ENCODE measurements around the gene GLIPR1L2. TPM values are rescaled to one million over a fixed set of nuclear protein-coding genes. Genes with fewer than 3 reads are reported as not detected.

Gene GLIPR1L2
- total and polyA plus RNA-seq, 10 of the 15 experiments (the other 5 are each of a cell fraction or from before 2014, with no cell fraction given), result 0.04 to 0.39 (median 0.09) TPM; not detected in 3

- TF ChIP-seq FOXK2 (IDR thresholded peaks at IDR 0.05), result no peak
- peak; percentile 49; the same call in 1 of the 2 replicates for TF ChIP-seq POLR2AphosphoS5 (IDR thresholded peaks at IDR 0.05; ENCODE audit: low read length)
- TF ChIP-seq CREM (IDR thresholded peaks at IDR 0.05; ENCODE audit: low read depth), result peak; percentile 75
- peak; percentile 80 for TF ChIP-seq YY1 (IDR thresholded peaks at IDR 0.05; ENCODE audit: low read depth, low read length)
- TF ChIP-seq BHLHE40 (IDR thresholded peaks at IDR 0.05; ENCODE audit: borderline replicate concordance in 1 of 2, low read depth in 2 of 2, low read length in 1 of 2), result peak; percentile 46 to 52; a peak in 2 of 4 replicates
- 0 out of 4 replicates have a peak, but pooled peaks of 1 of the 2 experiments have one; percentile 46 for TF ChIP-seq SRF (IDR thresholded peaks at IDR 0.05; ENCODE audit: low read depth in 2 of 2, low read length in 2 of 2)
- TF ChIP-seq SPI1 (IDR thresholded peaks at IDR 0.05; ENCODE audit: borderline replicate concordance, insufficient read depth, low read depth, low read length), result no peak
- peak; percentile 40 for TF ChIP-seq MEF2B (IDR thresholded peaks at IDR 0.05; ENCODE audit: partially characterized antibody, poor library complexity, severe bottlenecking)
Measured at GRCh38 chr12:75390899-75391538, at the start of gene GLIPR1L2 (continued).

GRCh38 chr12:75341873-75342272 lies 49.0 kb upstream of the GLIPR1L2 start:
- no peaks in the 10 kb centered on the region for H4K20me1 ChIP-seq (ENCODE audit: control insufficient read depth, insufficient read depth)
- 81% methylated on average over 5 of the region's 5 CpGs for WGBS (ENCODE audit: insufficient coverage, insufficient replicate concordance, low lambda C conversion rate, missing lambda C conversion rate)
- no peaks in the 10 kb centered on the region for H3K27me3 ChIP-seq (replicated peaks in 1 of 2; ENCODE audit: control insufficient read depth in 2 of 2, insufficient read depth in 2 of 2, low read length in 1 of 2)
- H3K27ac ChIP-seq (ENCODE audit: control insufficient read depth, insufficient read depth), result no peak overlapping the region
- ChIA-PET POLR2A (no interaction called here), CTCF (interaction anchor here (0.7 to 1.4 kb wide), 2 partner anchors 8 to 65 kb away, joined by 3 to 9 read pairs; partner anchors contain the start of gene GLIPR1L1), RAD21 (ENCODE audit: unreplicated experiment) (no interaction called here), SMC1A (ENCODE audit: uncharacterized antibody, unreplicated experiment) (no interaction called here)
- no peak overlapping the region for H3K4me2 ChIP-seq (ENCODE audit: control insufficient read depth, insufficient read depth)
- H3K4me1 ChIP-seq (ENCODE audit: control insufficient read depth, insufficient read depth, low read length), result peaks cover 4% of the 10 kb centered on the region; the same call in 1 of the 2 replicates
- no peaks in the 10 kb centered on the region for H3K79me2 ChIP-seq (ENCODE audit: control insufficient read depth, insufficient read depth, low read length)
- no peak for DNase-seq (ENCODE audit: low read depth, low spot score)
- no peak for FAIRE-seq
- intact Hi-C loops (cut with micrococcal nuclease; ENCODE audit: unreplicated experiment) (no loop called here), in situ Hi-C loops (cut with MboI) (no loop called here)
- no peak for TF ChIP-seq DPF2 (IDR thresholded peaks at IDR 0.05)
- no peak for TF ChIP-seq ZNF207 (IDR thresholded peaks at IDR 0.05; ENCODE audit: borderline replicate concordance)
- no peak for TF ChIP-seq YY1 (IDR thresholded peaks at IDR 0.05; ENCODE audit: low read depth, low read length)
- no peak for TF ChIP-seq USF2 (IDR thresholded peaks at IDR 0.05; ENCODE audit: borderline replicate concordance, low read depth, low read length)
- no peak for TF ChIP-seq ZNF24 (IDR thresholded peaks at IDR 0.05)
- TF ChIP-seq KAT2A (conservative IDR thresholded peaks at IDR 0.05; ENCODE audit: control insufficient read depth, low read depth, low read length), result no peak
- no peak for TF ChIP-seq ESRRA (IDR thresholded peaks at IDR 0.05; ENCODE audit: low read length)
- TF ChIP-seq HDAC2 (IDR thresholded peaks at IDR 0.05), result no peak
- no peaks in the 10 kb centered on the region for H3K36me3 ChIP-seq (ENCODE audit: control insufficient read depth in 2 of 2, insufficient read depth in 2 of 2, low read length in 1 of 2)
- H3K4me3 ChIP-seq, result no peak overlapping the region
- no peaks in the 10 kb centered on the region for H3K9me3 ChIP-seq (replicated peaks; ENCODE audit: control insufficient read depth, insufficient read depth, low read length)
- BruUV-seq (replicated peaks), result no TSS peak
- no peak overlapping the region for H3K9ac ChIP-seq (ENCODE audit: control insufficient read depth, insufficient read depth, low read length)
- no peak overlapping the region for H2AFZ ChIP-seq (ENCODE audit: control insufficient read depth, low read depth, low read length)
- no peak for ATAC-seq

Data from GM12878 (cell line).